AG04449 (cell line): Measurements from ENCODE around the gene DCDC2.

Experiments
- CTCF ChIA-PET: fragments of 350-600 bp; formaldehyde crosslinking; extraction: SDS; loops from one replicate; lab custom pipeline; 2021; ENCODE audit warnings: antibody characterized with exemption; lab: Yijun Ruan, JAX
- POLR2A ChIA-PET: fragments of 400-600, 350-600 bp; formaldehyde crosslinking; extraction: SDS; loops from one replicate; lab custom pipeline; 2020; ENCODE audit warnings: antibody characterized with exemption, inconsistent platforms; lab: Yijun Ruan, JAX
- DNase-seq: peaks from one replicate; pipeline ENCODE4 v3.0.0-alpha.2; 2010; ENCODE audit warnings: low read depth, low spot score
- H3K4me3 ChIP-seq: 2 replicates; pipeline ENCODE4 v1.5.1; 2011; ENCODE audit warnings: low read depth, mild to moderate bottlenecking, control low read depth, low read length
- TF ChIP-seq, protein P1 (sequence below): IDR thresholded peaks from one replicate; pipeline ENCODE4 v1.5.1; 2011; ENCODE audit warnings: mild to moderate bottlenecking, moderate library complexity, low read length, control low read depth, inconsistent platforms; ENCODE audit not compliant: insufficient read depth; ENCODE audit errors: missing control alignments

Gene DCDC2

GRCh38 chr6:24356310-24356973, 1.4 kb downstream of the DCDC2 start:
- H3K4me3 ChIP-seq = no peak overlapping the region
- ChIA-PET POLR2A (no interaction called here), CTCF (no interaction called here)
- DNase-seq = no peak
- TF ChIP-seq, protein P1, sequence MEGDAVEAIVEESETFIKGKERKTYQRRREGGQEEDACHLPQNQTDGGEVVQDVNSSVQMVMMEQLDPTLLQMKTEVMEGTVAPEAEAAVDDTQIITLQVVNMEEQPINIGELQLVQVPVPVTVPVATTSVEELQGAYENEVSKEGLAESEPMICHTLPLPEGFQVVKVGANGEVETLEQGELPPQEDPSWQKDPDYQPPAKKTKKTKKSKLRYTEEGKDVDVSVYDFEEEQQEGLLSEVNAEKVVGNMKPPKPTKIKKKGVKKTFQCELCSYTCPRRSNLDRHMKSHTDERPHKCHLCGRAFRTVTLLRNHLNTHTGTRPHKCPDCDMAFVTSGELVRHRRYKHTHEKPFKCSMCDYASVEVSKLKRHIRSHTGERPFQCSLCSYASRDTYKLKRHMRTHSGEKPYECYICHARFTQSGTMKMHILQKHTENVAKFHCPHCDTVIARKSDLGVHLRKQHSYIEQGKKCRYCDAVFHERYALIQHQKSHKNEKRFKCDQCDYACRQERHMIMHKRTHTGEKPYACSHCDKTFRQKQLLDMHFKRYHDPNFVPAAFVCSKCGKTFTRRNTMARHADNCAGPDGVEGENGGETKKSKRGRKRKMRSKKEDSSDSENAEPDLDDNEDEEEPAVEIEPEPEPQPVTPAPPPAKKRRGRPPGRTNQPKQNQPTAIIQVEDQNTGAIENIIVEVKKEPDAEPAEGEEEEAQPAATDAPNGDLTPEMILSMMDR = no peak

DNA sequence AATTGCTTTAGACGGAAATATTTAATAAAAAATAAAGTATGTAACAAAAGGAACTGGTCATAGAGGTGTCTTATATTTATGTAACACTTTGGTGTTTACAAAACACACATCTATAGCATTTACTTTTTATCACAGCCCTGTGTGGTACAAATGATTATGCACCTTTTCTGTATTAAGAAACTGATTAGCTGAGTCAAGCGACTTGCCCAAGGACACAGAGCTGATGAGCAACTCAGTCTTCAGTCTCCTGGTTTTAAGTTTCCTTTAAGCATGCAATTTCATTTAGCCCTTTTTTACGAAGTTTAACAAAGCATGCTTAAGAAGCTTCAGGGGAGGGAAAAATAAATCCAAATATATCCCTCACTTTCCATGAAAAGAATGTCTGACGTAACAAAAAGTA, 2.5 kb downstream of the DCDC2 start:
- TF ChIP-seq, protein P1 = no peak
- CTCF ChIA-PET = no interaction called here
- no peak for DNase-seq
- POLR2A ChIA-PET = no interaction called here
- no peak overlapping the region for H3K4me3 ChIP-seq

DNA sequence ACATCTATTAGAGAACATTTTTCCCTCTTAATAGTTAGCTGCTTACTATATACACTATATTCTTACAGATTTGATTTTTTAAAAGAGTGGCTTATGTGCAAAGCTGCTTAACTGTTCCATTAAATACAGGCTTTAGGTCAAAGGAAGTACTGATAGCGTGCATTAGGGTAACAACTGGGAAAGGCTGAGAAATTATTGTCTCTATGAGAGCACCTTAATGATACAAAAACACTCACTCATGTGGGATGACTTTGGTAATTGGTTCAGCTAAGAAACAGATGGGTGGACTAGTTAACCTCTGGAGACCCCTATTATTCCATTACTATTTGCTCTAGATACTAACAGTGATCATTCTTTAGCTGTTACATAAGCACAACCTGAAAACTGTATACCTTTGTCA, 4.0 kb downstream of the DCDC2 start:
- no peak overlapping the region for H3K4me3 ChIP-seq
- no peak for DNase-seq
- ChIA-PET CTCF (interaction anchor here (1.4 kb wide), 1 partner anchor 35 kb away, joined by 3 read pairs; no protein-coding TSS in a partner anchor), POLR2A (no interaction called here)
- TF ChIP-seq, protein P1 = no peak

GRCh38 chr6:24352434-24352833, 5.4 kb downstream of the DCDC2 start:
- DNase-seq = no peak
- POLR2A ChIA-PET = no interaction called here
- H3K4me3 ChIP-seq = no peak overlapping the region
- TF ChIP-seq, protein P1 = no peak
- CTCF ChIA-PET = no interaction called here

GRCh38 chr6:24344976-24345375, 12.9 kb downstream of the DCDC2 start:
- CTCF ChIA-PET = interaction anchor here (1.6 kb wide), 1 partner anchor 15 kb away, joined by 5 read pairs; no protein-coding TSS in a partner anchor
- DNase-seq = no peak
- no peak overlapping the region for H3K4me3 ChIP-seq
- TF ChIP-seq, protein P1 = no peak
- POLR2A ChIA-PET = no interaction called here

- TF ChIP-seq, protein P1 = no peak
- CTCF ChIA-PET = no interaction called here
- POLR2A ChIA-PET = no interaction called here
- no peak overlapping the region for H3K4me3 ChIP-seq
- DNase-seq = no peak
These were observed 16.6 kb downstream of the DCDC2 start for GRCh38 chr6:24340998-24341938.
